ENCODE measurements around the gene CCND2.

- TF ChIP-seq CTCF (IDR thresholded peaks at IDR 0.05; ENCODE audit: low read depth, low read length) (no peak), EZH2phosphoT487 (IDR thresholded peaks at IDR 0.05; ENCODE audit: low read depth) (no peak)
Observed at GRCh38 chr12:4267704-4268328, 5.7 kb upstream of the CCND2 start.

All from OCI-LY3 (cell line).